ENCODE data around the gene RNF19B. TPM values are rescaled to one million over a fixed set of nuclear protein-coding genes. Genes with fewer than 3 reads are reported as not detected.

Gene RNF19B
- total RNA-seq, 1 donor from 2014 or later: 29.7 TPM

GRCh38 chr1:32928715-32929114 is 35.9 kb downstream of the RNF19B start:
- H3K4me3 Mint-ChIP-seq (ENCODE audit: unreplicated experiment): no peak overlapping the region
- no peak for FAIRE-seq
- TF ChIP-seq CTCF (IDR thresholded peaks at IDR 0.05; ENCODE audit: insufficient read depth, low read depth, low read length): no peak
- no peak for TF ChIP-seq EZH2 (IDR thresholded peaks at IDR 0.05; ENCODE audit: insufficient read depth, low read length)

GRCh38 chr1:32928285-32928684 is 36.3 kb downstream of the RNF19B start:
- Histone ChIP-seq H3K79me2 (ENCODE audit: insufficient read depth, low read length) (no peaks in the 10 kb centered on the region), H3K9ac (ENCODE audit: low read length) (no peak overlapping the region), H3K9me3 (ENCODE audit: insufficient read depth, low read depth, low read length) (no peaks in the 10 kb centered on the region), H3K27me3 (ENCODE audit: insufficient read depth, low read length) (peaks cover 2% of the 10 kb centered on the region), H3K27ac (ENCODE audit: low read depth, low read length) (no peak overlapping the region), H4K20me1 (ENCODE audit: insufficient read depth, low read length) (no peaks in the 10 kb centered on the region), H2AFZ (ENCODE audit: low read depth, low read length) (no peak overlapping the region), H3K4me3 (ENCODE audit: insufficient read depth, low read depth, low read length) (no peak overlapping the region), H3K4me2 (ENCODE audit: low read length) (no peak overlapping the region), H3K36me3 (ENCODE audit: insufficient read depth, low read length) (no peaks in the 10 kb centered on the region), H3K4me1 (ENCODE audit: insufficient read depth, low read length) (peaks cover 4% of the 10 kb centered on the region)
- Mint-ChIP-seq H3K27me3 (ENCODE audit: low read depth, unreplicated experiment) (peaks cover 30% of the 10 kb centered on the region), H3K27ac (ENCODE audit: unreplicated experiment) (no peak overlapping the region), H3K9me3 (ENCODE audit: unreplicated experiment) (peaks cover 3% of the 10 kb centered on the region), H3K36me3 (ENCODE audit: low read depth, unreplicated experiment) (no peaks in the 10 kb centered on the region), H3K4me3 (ENCODE audit: unreplicated experiment) (no peak overlapping the region), H3K4me1 (ENCODE audit: low read depth, unreplicated experiment) (peaks cover 14% of the 10 kb centered on the region)
- TF ChIP-seq CTCF (IDR thresholded peaks at IDR 0.05; ENCODE audit: insufficient read depth, low read depth, low read length) (no peak), EZH2 (IDR thresholded peaks at IDR 0.05; ENCODE audit: insufficient read depth, low read length) (no peak)
- DNase-seq (ENCODE audit: low read depth) (no peak), FAIRE-seq (no peak)

More at GRCh38 chr1:32928715-32929114, 35.9 kb downstream of the RNF19B start:
- peaks cover 27% of the 10 kb centered on the region for H3K27me3 Mint-ChIP-seq (ENCODE audit: low read depth, unreplicated experiment)
- H3K36me3 Mint-ChIP-seq (ENCODE audit: low read depth, unreplicated experiment): no peaks in the 10 kb centered on the region
- no peak for DNase-seq (ENCODE audit: low read depth)
- Histone ChIP-seq H3K9ac (ENCODE audit: low read length) (no peak overlapping the region), H2AFZ (ENCODE audit: low read depth, low read length) (no peak overlapping the region), H3K36me3 (ENCODE audit: insufficient read depth, low read length) (no peaks in the 10 kb centered on the region), H3K27ac (ENCODE audit: low read depth, low read length) (no peak overlapping the region), H3K79me2 (ENCODE audit: insufficient read depth, low read length) (no peaks in the 10 kb centered on the region), H3K4me1 (ENCODE audit: insufficient read depth, low read length) (peaks cover 5% of the 10 kb centered on the region), H4K20me1 (ENCODE audit: insufficient read depth, low read length) (no peaks in the 10 kb centered on the region), H3K4me2 (ENCODE audit: low read length) (no peak overlapping the region), H3K4me3 (ENCODE audit: insufficient read depth, low read depth, low read length) (no peak overlapping the region), H3K27me3 (ENCODE audit: insufficient read depth, low read length) (peaks cover 2% of the 10 kb centered on the region), H3K9me3 (ENCODE audit: insufficient read depth, low read depth, low read length) (no peaks in the 10 kb centered on the region)
- peaks cover 17% of the 10 kb centered on the region for H3K4me1 Mint-ChIP-seq (ENCODE audit: low read depth, unreplicated experiment)
- H3K9me3 Mint-ChIP-seq (ENCODE audit: unreplicated experiment): peaks cover 3% of the 10 kb centered on the region
- no peak overlapping the region for H3K27ac Mint-ChIP-seq (ENCODE audit: unreplicated experiment)

- no peak overlapping the region for H2AFZ ChIP-seq (ENCODE audit: low read depth, low read length)
- no peaks in the 10 kb centered on the region for H3K36me3 ChIP-seq (ENCODE audit: insufficient read depth, low read length)
- H3K27me3 ChIP-seq (ENCODE audit: insufficient read depth, low read length): peaks cover 2% of the 10 kb centered on the region
- Mint-ChIP-seq H3K9me3 (ENCODE audit: unreplicated experiment) (peaks cover 3% of the 10 kb centered on the region), H3K4me1 (ENCODE audit: low read depth, unreplicated experiment) (peaks cover 14% of the 10 kb centered on the region), H3K27me3 (ENCODE audit: low read depth, unreplicated experiment) (peaks cover 30% of the 10 kb centered on the region), H3K4me3 (ENCODE audit: unreplicated experiment) (no peak overlapping the region), H3K36me3 (ENCODE audit: low read depth, unreplicated experiment) (no peaks in the 10 kb centered on the region), H3K27ac (ENCODE audit: unreplicated experiment) (no peak overlapping the region)
- no peak overlapping the region for H3K27ac ChIP-seq (ENCODE audit: low read depth, low read length)
- H3K9ac ChIP-seq (ENCODE audit: low read length): no peak overlapping the region
- no peaks in the 10 kb centered on the region for H3K79me2 ChIP-seq (ENCODE audit: insufficient read depth, low read length)
- no peaks in the 10 kb centered on the region for H4K20me1 ChIP-seq (ENCODE audit: insufficient read depth, low read length)
- no peak for DNase-seq (ENCODE audit: low read depth)
- H3K4me3 ChIP-seq (ENCODE audit: insufficient read depth, low read depth, low read length): no peak overlapping the region
- H3K4me1 ChIP-seq (ENCODE audit: insufficient read depth, low read length): peaks cover 4% of the 10 kb centered on the region
- TF ChIP-seq EZH2 (IDR thresholded peaks at IDR 0.05; ENCODE audit: insufficient read depth, low read length): no peak
- no peak for TF ChIP-seq CTCF (IDR thresholded peaks at IDR 0.05; ENCODE audit: insufficient read depth, low read depth, low read length)
- H3K4me2 ChIP-seq (ENCODE audit: low read length): no peak overlapping the region
- H3K9me3 ChIP-seq (ENCODE audit: insufficient read depth, low read depth, low read length): no peaks in the 10 kb centered on the region
- FAIRE-seq: no peak
Observed at GRCh38 chr1:32927441-32927840, 37.2 kb downstream of the RNF19B start.
